SW 1271 (cell line): ENCODE results near the gene EEFSEC.

Experiments used
- DNase-seq, 2 experiments: peaks; one replicate each; lab custom pipeline; 2025; lab: John Stamatoyannopoulos, UW

Gene EEFSEC, protein sequence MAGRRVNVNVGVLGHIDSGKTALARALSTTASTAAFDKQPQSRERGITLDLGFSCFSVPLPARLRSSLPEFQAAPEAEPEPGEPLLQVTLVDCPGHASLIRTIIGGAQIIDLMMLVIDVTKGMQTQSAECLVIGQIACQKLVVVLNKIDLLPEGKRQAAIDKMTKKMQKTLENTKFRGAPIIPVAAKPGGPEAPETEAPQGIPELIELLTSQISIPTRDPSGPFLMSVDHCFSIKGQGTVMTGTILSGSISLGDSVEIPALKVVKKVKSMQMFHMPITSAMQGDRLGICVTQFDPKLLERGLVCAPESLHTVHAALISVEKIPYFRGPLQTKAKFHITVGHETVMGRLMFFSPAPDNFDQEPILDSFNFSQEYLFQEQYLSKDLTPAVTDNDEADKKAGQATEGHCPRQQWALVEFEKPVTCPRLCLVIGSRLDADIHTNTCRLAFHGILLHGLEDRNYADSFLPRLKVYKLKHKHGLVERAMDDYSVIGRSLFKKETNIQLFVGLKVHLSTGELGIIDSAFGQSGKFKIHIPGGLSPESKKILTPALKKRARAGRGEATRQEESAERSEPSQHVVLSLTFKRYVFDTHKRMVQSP

DNA sequence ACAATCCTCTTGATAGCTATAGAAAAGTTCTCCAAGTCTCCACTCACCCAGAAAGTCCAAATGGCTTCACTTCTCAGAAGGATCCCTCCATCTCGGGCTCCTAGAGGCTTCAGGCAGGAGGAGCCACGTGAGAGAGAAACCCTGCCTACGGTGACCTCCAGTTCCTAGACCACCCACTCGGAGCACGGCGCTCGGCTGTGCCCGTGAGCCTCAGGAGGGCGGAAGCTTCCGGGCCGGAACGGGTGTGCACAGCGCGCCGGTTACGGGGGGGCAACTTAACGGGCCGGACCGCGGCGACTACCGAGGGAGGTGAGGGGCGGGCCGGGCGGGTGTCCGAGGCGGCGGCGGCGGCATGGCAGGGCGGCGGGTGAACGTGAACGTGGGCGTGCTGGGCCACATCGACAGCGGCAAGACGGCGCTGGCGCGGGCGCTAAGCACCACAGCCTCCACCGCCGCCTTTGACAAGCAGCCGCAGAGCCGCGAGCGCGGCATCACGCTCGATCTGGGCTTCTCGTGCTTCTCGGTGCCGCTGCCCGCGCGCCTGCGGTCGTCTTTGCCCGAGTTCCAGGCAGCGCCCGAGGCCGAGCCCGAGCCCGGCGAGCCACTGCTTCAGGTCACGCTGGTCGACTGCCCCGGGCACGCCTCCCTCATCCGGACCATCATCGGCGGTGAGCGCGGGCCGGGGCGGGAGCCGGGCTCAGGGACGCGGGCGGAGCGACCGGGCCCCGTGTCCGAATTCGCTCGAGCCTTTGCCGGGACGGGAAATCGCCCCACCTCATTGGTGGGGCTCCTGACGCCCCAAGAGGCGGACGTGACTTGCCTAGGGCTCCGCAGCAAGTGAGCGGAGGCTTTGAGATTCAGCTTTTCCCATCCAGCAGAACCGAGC lies at the start of gene EEFSEC:
EEFSEC (plus strand) TSS at position 326 of the 886 bp plus-strand sequence; CDS start at position 353, 27 bp downstream.
- DNase-seq, result peak; percentile 61 to 79

DNA sequence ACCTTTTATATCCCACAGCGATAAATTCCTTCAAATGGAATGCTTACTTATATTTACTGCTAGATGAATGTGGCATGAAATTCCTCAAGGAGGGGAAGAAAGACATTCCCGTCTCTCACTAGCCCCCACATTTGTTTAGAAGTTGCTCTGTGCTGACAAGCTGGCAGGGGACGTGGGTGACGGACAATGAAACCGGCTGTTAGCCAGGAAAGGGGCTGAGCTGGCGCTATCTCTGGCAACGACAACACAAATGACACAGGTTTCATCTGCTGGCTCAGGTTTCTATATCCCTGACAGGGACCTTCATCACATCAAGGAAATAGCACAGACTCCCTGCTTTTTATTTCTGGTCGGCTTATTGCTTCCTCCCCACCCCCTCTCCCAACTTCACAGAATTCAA lies 45.4 kb upstream of the EEFSEC start:
- DNase-seq, result no peak

DNA sequence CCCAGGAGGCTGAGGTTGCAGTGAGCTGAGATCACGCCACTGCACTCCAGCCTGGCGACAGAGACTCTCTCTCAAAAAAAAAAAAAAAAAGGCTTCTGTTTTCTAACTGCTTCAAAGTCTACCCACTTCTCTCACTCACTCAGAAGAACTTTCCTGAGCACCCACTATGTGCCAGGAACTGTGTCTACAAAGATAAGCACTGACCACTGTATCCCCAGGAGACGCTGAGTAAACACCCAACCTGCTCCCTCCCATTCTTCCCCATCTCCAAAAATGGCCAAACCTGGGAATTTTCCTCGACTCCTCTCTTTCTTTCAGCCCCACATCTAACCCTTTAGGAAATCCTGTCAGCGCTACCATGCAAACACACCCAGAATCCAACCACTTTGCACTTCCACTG lies 42.1 kb upstream of the EEFSEC start:
- no peak for DNase-seq

DNA sequence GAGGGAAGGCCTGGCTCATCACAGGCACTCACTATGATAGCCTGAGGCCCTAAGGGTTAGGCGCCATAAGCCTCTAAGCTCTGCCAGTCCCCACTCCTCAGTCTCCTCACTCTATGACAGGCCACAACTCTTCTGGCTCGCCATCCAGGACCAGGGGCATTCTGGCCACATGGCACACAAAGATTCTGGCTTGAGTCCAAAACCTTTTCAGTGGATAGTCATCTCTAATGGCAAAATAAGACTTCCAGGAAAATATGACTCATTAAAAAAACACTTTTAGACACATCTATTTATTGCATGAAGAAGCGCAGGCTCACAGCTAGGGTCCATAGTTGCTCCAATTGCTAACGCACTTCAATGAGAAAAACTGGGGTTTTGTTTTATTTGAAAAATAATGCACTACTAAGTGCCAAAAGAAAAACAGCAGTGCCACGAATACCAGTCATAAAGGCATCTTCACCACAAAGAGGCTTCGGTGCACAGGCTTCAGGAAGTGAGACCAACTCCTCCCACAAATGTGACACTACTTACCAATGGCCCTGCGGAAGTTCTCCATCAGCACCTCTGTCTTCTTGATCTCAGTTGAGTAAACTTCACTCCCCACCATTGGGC lies 40.8 kb upstream of the EEFSEC start:
- DNase-seq, result peak in 1 of 2 experiments; percentile 32

DNA sequence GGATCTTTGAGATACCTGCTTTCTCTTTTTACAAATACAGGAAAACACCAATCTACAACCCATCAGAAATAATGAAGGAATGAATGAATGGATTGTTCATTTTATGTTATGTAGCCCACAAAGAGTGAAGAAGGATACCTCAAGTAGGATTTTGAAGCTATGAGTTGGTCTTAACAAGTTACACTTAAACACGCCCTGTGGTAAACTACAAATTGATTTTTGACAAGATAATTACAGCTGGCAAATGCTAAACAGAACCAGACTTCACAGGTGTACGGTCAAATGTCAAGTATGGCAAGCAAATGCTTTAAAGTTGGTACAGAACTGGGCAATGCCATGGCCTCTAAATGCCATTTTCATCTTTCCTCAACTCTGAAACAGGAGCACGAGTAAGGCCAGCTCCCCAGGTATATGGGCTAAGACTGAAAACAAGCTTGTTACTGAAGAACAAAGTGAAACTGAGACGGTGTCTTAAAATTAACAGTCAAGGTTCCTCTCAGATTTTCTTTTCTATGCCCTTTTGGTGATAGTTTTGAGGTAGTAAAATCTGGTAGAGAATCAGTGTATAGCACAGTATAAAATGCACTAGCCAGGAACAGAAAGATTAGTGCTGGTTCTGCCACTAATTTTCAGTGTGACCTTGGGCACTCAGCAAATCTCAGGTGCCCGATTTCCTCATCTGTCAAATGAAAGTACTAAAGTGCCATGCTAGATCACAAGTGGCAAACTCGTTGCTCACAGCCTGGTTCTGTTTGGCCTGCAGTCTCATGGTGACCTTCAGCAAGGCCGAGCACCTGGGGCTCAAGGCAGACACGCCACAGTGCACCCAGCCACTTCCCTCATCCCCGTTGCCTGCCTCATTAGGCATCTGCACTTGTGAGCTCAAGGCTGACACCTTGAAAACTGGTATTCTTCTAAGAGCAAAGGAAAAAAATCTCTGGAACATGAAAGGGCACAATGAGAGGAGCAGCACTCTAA lies 39.2 kb upstream of the EEFSEC start:
- no peak for DNase-seq

DNA sequence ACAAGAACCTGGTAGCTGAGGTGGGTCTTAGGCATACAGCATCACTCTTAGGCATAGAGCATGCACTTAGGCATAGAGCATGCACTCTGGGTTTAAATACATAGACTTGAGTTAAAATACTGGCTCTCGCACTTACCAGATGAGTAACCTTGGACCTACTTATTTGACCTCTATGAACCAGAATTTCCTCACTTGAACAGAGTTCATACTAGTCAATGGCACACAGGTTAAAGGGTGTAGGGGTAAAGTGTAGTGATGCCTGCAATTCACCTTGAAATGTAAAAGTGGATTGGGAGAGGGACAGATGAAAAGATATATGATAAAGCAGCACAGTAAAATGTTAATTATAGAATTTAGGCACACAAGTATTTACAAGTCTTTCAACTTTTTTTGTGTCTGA lies 31.3 kb upstream of the EEFSEC start:
- no peak for DNase-seq

DNA sequence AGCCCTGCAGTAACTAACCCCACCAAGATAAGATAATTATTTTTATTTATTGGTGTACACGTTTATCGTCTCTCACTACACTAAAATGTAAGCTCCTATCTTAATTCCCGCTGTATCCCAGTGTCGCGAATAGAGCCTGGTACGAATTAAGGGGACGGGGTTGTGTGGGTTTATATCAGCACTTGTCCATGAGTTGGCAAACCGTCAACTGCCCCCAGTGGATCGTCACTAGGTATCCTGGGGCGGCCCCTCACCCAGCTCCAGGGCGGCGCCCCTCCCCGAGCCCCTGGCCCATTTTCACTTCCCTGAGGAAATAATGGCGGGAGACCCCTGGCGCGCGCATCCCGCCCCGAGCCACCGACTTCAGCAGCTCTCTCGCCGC lies 30.1 kb upstream of the EEFSEC start:
- no peak for DNase-seq

DNA sequence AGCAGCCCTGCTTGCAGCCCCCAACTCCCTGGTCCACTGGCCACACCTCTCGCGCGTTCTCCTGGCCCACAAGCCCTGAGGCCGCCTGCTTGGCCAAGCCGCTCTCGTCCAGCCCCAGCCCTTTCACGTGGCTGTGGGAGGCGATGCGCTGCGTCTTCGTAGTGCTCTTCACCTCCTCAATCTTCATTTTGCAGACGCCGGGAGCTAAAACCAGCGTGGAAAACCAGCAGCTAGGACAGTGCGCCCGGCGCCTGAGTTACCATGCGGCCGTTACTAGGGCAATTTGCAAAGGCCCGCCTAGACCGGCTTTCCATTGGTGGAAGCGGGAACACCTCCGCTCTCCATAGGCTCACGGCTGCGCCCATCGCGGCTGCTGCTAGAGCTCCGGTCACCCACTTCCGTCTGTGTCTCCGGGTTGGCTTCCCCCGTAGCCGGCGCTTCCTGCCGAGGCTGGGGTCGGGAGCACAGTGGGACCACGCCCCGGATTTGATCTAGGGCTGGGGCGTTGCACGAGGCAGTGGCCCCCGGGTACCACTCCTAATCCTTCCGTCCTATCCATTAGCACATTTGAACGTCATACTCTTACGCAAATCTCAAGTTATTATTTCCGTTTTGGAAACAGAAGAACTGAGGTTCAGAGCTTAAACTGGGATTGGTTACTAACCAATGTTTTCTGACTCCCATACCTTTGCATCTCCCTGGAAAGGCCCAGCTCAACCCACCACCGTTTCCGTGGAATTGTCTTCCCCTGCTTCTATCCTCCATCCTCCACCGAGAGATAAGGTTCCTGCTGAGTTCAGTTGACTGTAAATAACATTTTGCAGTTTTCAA lies 29.5 kb upstream of the EEFSEC start, which contains the start of gene RUVBL1:
RUVBL1 (minus strand) TSS at position 275 of the 831 bp plus-strand sequence; CDS start at position 187, 88 bp downstream.
- peak; percentile 97 to 98 for DNase-seq

DNA sequence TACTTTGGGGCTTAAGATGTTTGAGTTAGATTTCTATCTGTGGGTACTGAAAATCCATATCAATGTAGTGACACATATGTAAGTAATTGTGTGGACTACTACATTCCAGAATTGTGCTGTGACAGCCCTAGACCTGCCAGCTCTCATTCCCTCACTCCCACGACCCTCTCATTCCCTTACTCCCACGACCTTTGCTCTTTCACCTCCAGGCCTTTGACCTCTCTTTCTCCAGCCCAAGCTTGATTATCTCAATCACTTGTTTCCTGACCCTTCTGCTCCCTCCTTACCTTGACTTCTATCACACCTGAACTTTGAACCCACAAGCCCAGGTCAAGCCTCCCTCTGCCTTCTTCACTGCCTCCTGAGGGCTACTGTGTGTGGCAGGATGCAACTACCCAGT lies 26.0 kb upstream of the EEFSEC start:
- DNase-seq, result no peak

DNA sequence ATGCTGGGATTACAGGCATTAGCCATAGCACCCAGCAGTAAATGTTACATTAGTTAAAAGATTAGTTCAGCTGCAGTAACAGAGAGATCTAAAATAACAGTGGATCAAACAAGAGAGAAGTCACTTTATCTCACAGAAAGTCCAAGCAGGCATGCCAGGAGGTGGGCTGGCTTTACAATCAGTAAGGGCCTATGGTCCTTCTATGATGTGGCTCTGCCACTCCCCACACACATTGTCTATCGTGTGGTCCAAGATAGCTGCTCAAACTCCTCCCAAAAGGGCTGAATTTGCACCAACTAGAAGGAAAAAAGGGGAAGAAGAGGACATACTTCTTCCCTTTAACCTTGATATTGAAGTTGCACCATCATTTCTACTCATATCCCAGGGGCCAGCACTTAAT lies 25.0 kb upstream of the EEFSEC start:
- no peak for DNase-seq

DNA sequence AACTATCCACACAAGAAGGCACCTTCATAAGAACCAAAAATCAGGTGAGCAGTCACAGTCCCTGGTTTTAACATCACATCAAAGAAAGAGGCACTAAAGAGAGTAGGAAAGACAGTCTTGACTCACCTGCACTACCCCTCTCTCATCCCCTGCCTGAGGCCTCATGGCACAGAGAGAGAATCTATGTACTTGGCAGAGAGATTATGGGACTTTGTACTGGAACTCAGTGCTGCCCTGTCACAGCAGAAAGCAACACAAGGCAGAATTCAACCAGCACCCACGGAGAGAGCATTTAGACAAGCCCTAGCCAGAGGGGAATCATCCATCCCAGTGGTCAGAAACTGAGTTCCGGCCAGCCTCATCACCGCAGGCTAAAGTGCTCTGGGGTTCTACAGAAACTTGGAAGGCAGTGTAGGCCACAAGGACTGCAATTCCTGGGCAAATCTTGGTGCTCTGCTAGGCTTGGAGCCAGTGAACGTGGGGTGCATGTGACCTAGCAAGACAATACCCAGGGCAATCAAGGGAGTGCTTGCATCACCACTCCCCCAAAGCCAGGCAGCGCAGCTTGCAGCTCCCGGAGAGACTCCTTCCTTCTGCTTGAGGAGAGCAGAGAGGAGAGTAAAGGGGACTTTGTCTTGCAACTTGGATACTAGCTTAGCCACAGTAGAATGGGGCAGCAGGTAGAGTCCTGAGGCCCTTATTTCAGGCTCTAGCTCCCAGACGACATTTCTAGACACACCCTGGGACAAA lies 21.2 kb upstream of the EEFSEC start:
- DNase-seq, result no peak

DNA sequence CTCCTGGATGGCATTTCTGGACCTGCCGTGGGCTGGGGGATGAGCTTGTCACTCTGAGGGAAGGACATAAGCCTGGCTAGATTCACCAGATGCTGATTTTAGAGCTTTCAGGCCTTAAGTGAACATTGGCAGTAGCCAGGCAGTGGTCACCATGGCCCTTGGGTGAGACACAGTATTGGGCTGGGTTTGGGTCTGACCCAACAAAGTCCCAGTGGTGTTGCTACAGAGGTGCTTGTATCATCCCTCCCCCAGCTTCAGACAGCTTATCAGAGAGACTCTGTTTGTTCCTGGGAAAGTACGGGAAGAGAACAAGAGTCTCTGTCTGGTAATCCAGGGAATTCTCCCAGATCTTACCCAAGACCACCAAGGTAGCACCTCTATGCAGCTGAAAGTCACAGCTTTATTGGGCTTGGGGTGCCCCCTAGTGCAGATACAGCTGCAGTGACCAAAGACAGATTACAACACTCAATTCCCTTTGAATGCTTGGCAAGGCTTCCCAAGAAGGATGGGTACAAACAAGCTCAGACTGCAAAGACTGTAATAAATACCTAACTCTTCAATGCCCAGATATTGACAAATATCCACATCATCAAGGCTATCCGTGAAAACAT lies 19.9 kb upstream of the EEFSEC start:
- peak in 1 of 2 experiments; percentile 46 for DNase-seq

DNA sequence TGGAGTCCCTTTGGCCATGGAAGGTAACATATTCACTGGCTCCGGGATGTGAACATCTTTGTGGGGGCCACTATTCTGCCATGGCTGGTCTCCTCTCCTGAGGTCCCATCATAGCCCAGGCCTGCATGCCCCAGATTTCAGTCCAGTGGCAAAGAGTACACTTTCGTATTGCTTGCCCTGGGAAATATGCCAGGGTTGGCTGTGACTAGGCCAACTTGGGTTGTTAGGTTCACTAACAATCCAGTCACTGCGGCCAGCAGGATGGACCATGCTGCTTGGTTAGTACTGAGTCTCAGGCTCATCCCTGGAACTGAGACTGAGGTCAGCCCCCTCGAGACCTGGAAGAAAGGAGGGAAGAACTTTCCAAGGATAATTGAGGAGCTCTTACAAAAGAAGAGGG lies 9.8 kb upstream of the EEFSEC start:
- DNase-seq, result no peak

DNA sequence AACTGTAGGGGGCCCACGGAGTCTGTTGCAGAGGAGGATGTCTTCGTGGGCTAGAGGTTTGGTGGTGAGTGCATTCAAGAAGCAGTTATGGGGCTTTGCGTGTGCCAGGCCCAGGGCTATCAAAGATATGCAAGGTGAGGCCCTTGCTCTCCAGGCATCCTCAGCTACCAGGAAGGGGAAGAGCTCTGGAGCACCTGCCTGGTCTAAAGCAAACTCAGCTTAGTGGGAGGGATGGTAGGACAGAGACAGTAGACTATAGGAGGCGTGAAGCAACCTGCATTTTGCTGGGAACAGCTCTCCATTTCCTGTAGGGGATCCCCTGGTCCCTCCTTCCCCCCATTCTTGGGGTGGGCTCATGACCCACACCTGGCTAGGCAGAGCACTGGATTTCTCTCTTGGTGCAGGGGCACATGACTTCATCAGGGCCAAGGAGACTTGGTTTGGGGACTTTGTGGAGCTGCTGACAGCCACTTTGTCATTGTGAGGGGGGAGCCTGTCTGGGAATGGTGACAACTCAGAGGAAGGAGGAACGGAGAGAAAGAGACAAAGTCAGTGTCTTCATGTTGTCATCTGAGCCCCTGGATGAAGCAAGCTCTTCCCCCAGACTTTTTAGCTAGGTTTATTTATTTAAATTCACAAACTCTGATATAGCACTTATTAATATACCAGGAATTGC lies 8.6 kb upstream of the EEFSEC start:
- DNase-seq, result no peak

DNA sequence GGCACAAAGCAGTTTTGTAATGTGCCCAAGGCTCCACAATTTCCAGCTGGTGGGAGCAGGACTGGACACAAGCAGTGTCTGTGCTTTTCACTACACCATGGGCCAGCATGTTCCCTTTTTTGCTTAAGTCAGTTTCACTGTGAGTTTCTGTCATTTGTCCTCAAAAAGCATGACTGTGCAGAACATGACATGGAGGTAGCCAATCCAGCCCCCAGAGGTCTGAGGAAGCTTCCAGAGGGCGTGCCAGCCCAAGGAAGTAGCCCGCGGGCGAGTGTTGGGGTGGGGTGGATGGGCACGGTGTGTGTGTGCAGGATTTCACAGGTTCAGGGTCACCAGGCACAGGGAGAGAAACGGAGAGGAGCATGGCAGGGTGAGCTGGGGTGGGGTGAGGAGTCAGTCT lies 8.0 kb upstream of the EEFSEC start:
- no peak for DNase-seq

DNA sequence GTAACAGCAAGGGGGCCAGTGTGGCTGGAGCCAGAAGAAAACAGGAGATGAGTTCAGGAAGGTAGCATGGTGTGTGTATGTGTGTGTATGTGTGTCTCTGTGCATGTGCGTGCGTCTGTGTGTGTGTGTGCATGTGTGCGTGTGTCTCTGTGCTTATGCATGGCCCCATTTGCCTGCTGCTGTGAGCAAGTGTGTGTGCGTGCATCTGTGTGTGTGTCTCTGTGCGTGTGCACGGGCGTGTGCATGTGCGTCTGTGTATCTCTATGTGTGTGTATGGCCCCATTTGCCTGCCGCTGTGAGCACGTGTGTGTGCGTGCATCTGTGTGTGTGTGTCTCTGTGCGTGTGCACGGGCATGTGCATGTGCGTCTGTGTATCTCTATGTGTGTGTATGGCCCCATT lies 7.1 kb upstream of the EEFSEC start:
- no peak for DNase-seq

DNA sequence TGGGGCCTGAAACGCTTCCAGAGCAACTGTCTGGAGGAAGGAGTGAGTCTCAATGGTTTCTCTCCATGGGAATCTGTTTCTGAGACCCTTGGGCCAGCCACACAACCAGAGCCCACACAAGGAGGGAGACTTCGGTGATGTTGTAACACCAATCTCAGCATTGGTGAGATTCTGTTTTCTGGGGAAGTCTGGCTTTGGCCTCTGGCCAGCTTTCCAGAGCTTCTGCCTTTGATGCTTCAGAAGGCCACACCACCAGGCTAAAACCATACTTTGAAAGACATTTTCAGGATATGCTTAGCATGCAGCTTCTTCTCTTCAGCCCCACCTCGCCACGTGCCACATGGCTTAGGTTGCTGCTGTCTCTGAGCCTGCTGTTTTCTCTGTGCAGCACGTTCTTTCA lies 3.6 kb upstream of the EEFSEC start:
- DNase-seq, result no peak

DNA sequence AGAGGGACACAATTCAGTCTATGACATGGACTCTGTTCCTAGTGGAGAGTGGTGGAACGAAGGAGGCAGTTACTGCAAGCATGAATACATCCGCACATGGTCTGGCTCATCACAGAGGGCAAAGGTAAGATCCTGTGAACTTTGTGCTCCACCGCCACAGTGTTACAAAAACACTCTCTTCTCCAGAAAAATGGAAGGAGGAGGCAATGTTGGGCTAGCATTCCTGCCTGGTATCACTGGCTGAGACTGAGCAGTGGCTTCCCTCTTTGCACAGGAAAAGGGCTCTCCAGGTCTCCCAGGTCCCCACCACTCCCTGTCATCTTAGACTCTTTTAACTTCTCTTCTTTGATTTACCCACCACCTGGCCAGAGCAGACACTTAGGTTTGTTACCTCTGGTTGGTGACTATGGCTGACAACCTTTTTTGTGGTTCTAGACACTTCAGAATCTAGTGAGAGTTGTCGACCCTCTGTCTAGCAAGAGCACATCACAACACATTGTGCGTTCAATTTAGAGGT lies 1.5 kb upstream of the EEFSEC start:
- no peak for DNase-seq
